RPMI8226 (cell line): ENCODE measurements around the gene COX10.
"Not testable (repeated sequence)": the region's sequence is repeated elsewhere in the genome, so short reads cannot be mapped to it uniquely, and the experiment has no call there.

Source experiments
- DNase-seq: peaks from one replicate; pipeline ENCODE4 v3.0.0-alpha.2; 2015

The COX10 gene

GRCh38 chr17:14211246-14211645, 141.9 kb downstream of the COX10 start:
- no peak for DNase-seq

GRCh38 chr17:14211801-14212200, 142.5 kb downstream of the COX10 start:
- no peak for DNase-seq

GRCh38 chr17:14212401-14212800, 143.1 kb downstream of the COX10 start:
- DNase-seq, result no peak

GRCh38 chr17:14214271-14214670, 145.0 kb downstream of the COX10 start:
- DNase-seq, result no peak

- no peak for DNase-seq
These were observed 153.3 kb downstream of the COX10 start for GRCh38 chr17:14222611-14223010.

- DNase-seq, result no peak
These were observed 156.1 kb downstream of the COX10 start for GRCh38 chr17:14225254-14225980.

GRCh38 chr17:14227052-14227451, 157.7 kb downstream of the COX10 start:
- no peak for DNase-seq

GRCh38 chr17:14228903-14229302, 159.6 kb downstream of the COX10 start:
- no peak for DNase-seq

GRCh38 chr17:14231187-14231586, 161.9 kb downstream of the COX10 start:
- DNase-seq, result not testable (repeated sequence)

GRCh38 chr17:14235047-14235446, 165.7 kb downstream of the COX10 start:
- DNase-seq, result not testable (repeated sequence)

- not testable (repeated sequence) for DNase-seq
These were observed 166.7 kb downstream of the COX10 start for GRCh38 chr17:14236032-14236431.

GRCh38 chr17:14236762-14237161, 167.5 kb downstream of the COX10 start, which contains the start of gene CDRT15:
TSS of gene CDRT15 (minus strand) at chr17:14236862. CDS start at chr17:14236833, 29 bp downstream.
- DNase-seq, result not testable (repeated sequence)

- not testable (repeated sequence) for DNase-seq
These were observed 170.0 kb downstream of the COX10 start for GRCh38 chr17:14239271-14239670.

GRCh38 chr17:14245002-14245401, 175.7 kb downstream of the COX10 start:
- no peak for DNase-seq

GRCh38 chr17:14245629-14246028, 176.3 kb downstream of the COX10 start:
- DNase-seq, result no peak
